Measurements from ENCODE around the gene PCCB.
"Not testable (repeated sequence)": the region's sequence is repeated elsewhere in the genome, so short reads cannot be mapped to it uniquely, and the experiment has no call there.

Gene PCCB

GRCh38 chr3:136262559-136262958 lies 12.4 kb downstream of the PCCB start:
- no peak for DNase-seq (ENCODE audit: low read depth)

GRCh38 chr3:136263251-136263650 lies 13.1 kb downstream of the PCCB start:
- no peak for DNase-seq (ENCODE audit: low read depth)

- DNase-seq (ENCODE audit: low read depth): not testable (repeated sequence)
These were observed 16.5 kb downstream of the PCCB start for GRCh38 chr3:136266468-136267125.

GRCh38 chr3:136267235-136267634 lies 17.1 kb downstream of the PCCB start:
- no peak for DNase-seq (ENCODE audit: low read depth)

- no peak for DNase-seq (ENCODE audit: low read depth)
These were observed 20.0 kb downstream of the PCCB start for GRCh38 chr3:136270179-136270578.

GRCh38 chr3:136271626-136272025 lies 21.5 kb downstream of the PCCB start:
- not testable (repeated sequence) for DNase-seq (ENCODE audit: low read depth)

- no peak for DNase-seq (ENCODE audit: low read depth)
These were observed 26.1 kb downstream of the PCCB start for GRCh38 chr3:136276049-136276755.

- DNase-seq (ENCODE audit: low read depth): no peak
These were observed 27.0 kb downstream of the PCCB start for GRCh38 chr3:136277115-136277514.

GRCh38 chr3:136277634-136278033 lies 27.5 kb downstream of the PCCB start:
- DNase-seq (ENCODE audit: low read depth): no peak

- DNase-seq (ENCODE audit: low read depth): no peak
These were observed 29.0 kb downstream of the PCCB start for GRCh38 chr3:136279092-136279491.

GRCh38 chr3:136280961-136281360 lies 30.8 kb downstream of the PCCB start:
- DNase-seq (ENCODE audit: low read depth): no peak

- DNase-seq (ENCODE audit: low read depth): no peak
These were observed 31.9 kb downstream of the PCCB start for GRCh38 chr3:136281966-136282520.

- no peak for DNase-seq (ENCODE audit: low read depth)
These were observed 33.5 kb downstream of the PCCB start for GRCh38 chr3:136283627-136284026.

- no peak for DNase-seq (ENCODE audit: low read depth)
These were observed 41.2 kb downstream of the PCCB start for GRCh38 chr3:136291302-136291701.

GRCh38 chr3:136292500-136292899 lies 42.4 kb downstream of the PCCB start:
- no peak for DNase-seq (ENCODE audit: low read depth)

GRCh38 chr3:136293279-136293678 lies 43.1 kb downstream of the PCCB start:
- no peak for DNase-seq (ENCODE audit: low read depth)

GRCh38 chr3:136294176-136294575 lies 44.0 kb downstream of the PCCB start:
- DNase-seq (ENCODE audit: low read depth): no peak

GRCh38 chr3:136296960-136297359 lies 46.8 kb downstream of the PCCB start:
- no peak for DNase-seq (ENCODE audit: low read depth)

- DNase-seq (ENCODE audit: low read depth): no peak
These were observed 47.7 kb downstream of the PCCB start for GRCh38 chr3:136297826-136298225.

GRCh38 chr3:136300444-136300843 lies 50.3 kb downstream of the PCCB start:
- no peak for DNase-seq (ENCODE audit: low read depth)

GRCh38 chr3:136305879-136306278 lies 55.7 kb downstream of the PCCB start:
- DNase-seq (ENCODE audit: low read depth): no peak

GRCh38 chr3:136311261-136311660 lies 61.1 kb downstream of the PCCB start:
- DNase-seq (ENCODE audit: low read depth): no peak

GRCh38 chr3:136311968-136312367 lies 61.8 kb downstream of the PCCB start:
- DNase-seq (ENCODE audit: low read depth): no peak

- DNase-seq (ENCODE audit: low read depth): no peak
These were observed 76.2 kb downstream of the PCCB start for GRCh38 chr3:136326316-136326715.

Measured in stimulated activated CD8-positive, alpha-beta memory T cell treated with anti-CD3 and anti-CD28 coated beads, Interleukin-12 subunit alpha, Interleukin-12 subunit beta, amount 100 ng/mL, for 1 hour (primary cell).